ENCODE data around the gene FOXL2. TPM values are rescaled to one million over a fixed set of nuclear protein-coding genes. Genes with fewer than 3 reads are reported as not detected.
A peak's percentile ranks its signal among the peaks of the same experiment; 100 is the strongest.

FOXL2 gene
- total and polyA plus RNA-seq, 2 of the 4 experiments (the other 2 are of a cell fraction), result 0.07 TPM; not detected in 1

DNA sequence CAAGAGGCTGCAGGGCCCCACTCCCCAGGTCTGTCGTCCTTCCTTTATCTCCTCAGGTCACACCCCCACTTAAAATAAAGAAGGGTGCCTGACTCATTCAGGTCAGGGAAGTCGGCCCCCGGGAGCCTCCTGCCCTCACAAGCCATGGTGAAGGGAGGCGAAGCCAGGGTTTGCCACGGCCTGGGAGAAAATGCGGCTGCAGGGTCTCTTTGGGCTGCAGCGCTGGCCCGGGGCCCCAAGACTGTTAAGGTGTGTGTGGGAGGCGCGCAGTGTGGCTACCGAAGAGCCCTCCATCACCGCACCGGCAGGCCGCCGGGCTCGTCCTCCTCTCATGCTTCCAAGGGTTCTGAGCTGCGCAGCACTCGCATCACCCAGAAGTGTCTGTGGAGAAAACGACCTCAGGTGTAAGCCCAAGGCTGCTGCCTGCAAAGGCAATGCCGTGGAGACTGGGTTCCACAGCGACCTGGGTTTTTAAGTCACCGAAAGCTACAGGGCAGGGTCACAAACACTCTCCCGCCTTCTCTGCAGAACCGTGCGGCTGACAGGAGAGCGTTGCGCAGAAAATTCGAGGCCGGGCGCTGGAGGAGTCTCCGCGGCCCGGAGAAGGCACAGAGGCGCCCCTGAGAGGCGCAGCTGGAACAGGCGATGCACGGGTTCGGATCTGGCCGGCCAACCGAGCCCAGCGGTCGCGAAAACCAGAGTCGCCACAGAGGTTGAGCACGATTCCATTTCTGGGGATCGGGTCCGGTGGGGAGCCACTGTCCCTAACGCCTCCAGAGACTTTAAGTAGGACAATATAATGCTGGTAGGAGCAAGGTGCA, 8.7 kb downstream of the FOXL2 start:
- dilution Hi-C loops (cut with HindIII; ENCODE audit: low sequenced_read_pairs, unreplicated experiment), result no loop called here
- Histone ChIP-seq H4K91ac (ENCODE audit: insufficient read depth, low read depth, low read length) (no peak overlapping the region), H3K9me1 (ENCODE audit: insufficient read depth, low read length) (peaks cover 6% of the 10 kb centered on the region; the same call in 1 of the 2 replicates), H2BK20ac (ENCODE audit: low read depth, low read length) (no peak overlapping the region), H3K9ac (ENCODE audit: low read depth, low read length) (no peak overlapping the region), H3K36me3 (ENCODE audit: control insufficient read depth, insufficient read depth, low read length) (no peaks in the 10 kb centered on the region), H3K79me1 (ENCODE audit: low read depth in 1 of 2, low read length in 2 of 2) (no peaks in the 10 kb centered on the region), H3K27ac (ENCODE audit: insufficient read depth, low read length) (no peak overlapping the region), H3K18ac (ENCODE audit: low read depth, low read length) (no peak overlapping the region), H3K27me3 (ENCODE audit: control insufficient read depth, insufficient read depth, low read length) (peaks cover 90% of the 10 kb centered on the region), H4K8ac (ENCODE audit: low read depth in 2 of 2, low read length in 2 of 2) (no peak overlapping the region), H3K9me3 (ENCODE audit: control insufficient read depth, insufficient read depth, low read length) (no peaks in the 10 kb centered on the region), H3K4me2 (ENCODE audit: low read depth, low read length) (no peak overlapping the region), H2BK15ac (ENCODE audit: low read depth, low read length) (no peak overlapping the region), H3K4me1 (ENCODE audit: control insufficient read depth, insufficient read depth, low read length) (peaks cover 4% of the 10 kb centered on the region; the same call in 1 of the 2 replicates), H3K14ac (replicated peaks; ENCODE audit: low read depth, low read length) (no peak overlapping the region), H2AFZ (replicated peaks; ENCODE audit: low read length, poor library complexity) (peak overlapping the region; percentile 40), H3K4ac (ENCODE audit: low read depth, low read length) (no peak overlapping the region), H4K5ac (ENCODE audit: low read depth, low read length) (no peak overlapping the region), H2BK5ac (ENCODE audit: low read depth, low read length, poor library complexity, severe bottlenecking) (no peak overlapping the region), H2AK9ac (replicated peaks; ENCODE audit: low read depth, low read length, poor library complexity) (peak overlapping the region; percentile 20), H3K23ac (ENCODE audit: low read depth, low read length) (no peak overlapping the region), H3K56ac (ENCODE audit: extremely low read depth, insufficient read depth, low read length) (no peak overlapping the region), H2BK120ac (ENCODE audit: low read depth, low read length) (no peak overlapping the region), H4K20me1 (ENCODE audit: insufficient read depth, low read length) (peaks cover 19% of the 10 kb centered on the region), H3K4me3 (ENCODE audit: insufficient read depth, low read depth, low read length) (no peak overlapping the region), H2AK5ac (ENCODE audit: low read depth, low read length) (no peak overlapping the region)
- CTCF ChIA-PET, result interaction anchor here (1.1 kb wide), 1 partner anchor 391 kb away, joined by 3 read pairs; no protein-coding TSS in a partner anchor
- intact Hi-C loops (cut with micrococcal nuclease), result loop anchor here (5.0 kb wide), 1 partner anchor 174 kb away; no protein-coding TSS in a partner anchor
- WGBS, 2 experiments (ENCODE audit: extremely low coverage in 2 of 2, insufficient read length in 1 of 2), result 3% methylated on average over 39 of the region's 48 CpGs; no CpG with 5 or more reads in 1 of the 2 experiments
- no peak for TF ChIP-seq RCOR1 (IDR thresholded peaks at IDR 0.05; ENCODE audit: insufficient replicate concordance, low read length)
- TF ChIP-seq RFX5 (IDR thresholded peaks at IDR 0.05; ENCODE audit: low read depth, low read length), result no peak
- TF ChIP-seq MXI1 (IDR thresholded peaks at IDR 0.05; ENCODE audit: borderline replicate concordance, low read depth, low read length), result no peak
- no peak for TF ChIP-seq BHLHE40 (IDR thresholded peaks at IDR 0.05; ENCODE audit: low read depth, low read length)
- no peak for TF ChIP-seq POLR2A (IDR thresholded peaks at IDR 0.05; ENCODE audit: low read depth, low read length)
- no peak for TF ChIP-seq FOS (IDR thresholded peaks at IDR 0.05; ENCODE audit: low read depth, low read length)
- TF ChIP-seq SMC3 (IDR thresholded peaks at IDR 0.05; ENCODE audit: low read depth, low read length), result no peak
- TF ChIP-seq CEBPB (IDR thresholded peaks at IDR 0.05; ENCODE audit: low read depth, low read length), result no peak
- TF ChIP-seq NFE2L2 (IDR thresholded peaks at IDR 0.05; ENCODE audit: low read depth, low read length), result no peak
- TF ChIP-seq CHD1 (IDR thresholded peaks at IDR 0.05; ENCODE audit: low read depth, low read length), result no peak
- no TSS peak for BruUV-seq (replicated peaks)
- ATAC-seq (ENCODE audit: low read depth) (no peak), DNase-seq (no peak)
- in situ Hi-C loops (cut with MboI; ENCODE audit: low sequenced_read_pairs), result loop anchor here (10.0 kb wide), 1 partner anchor 177 kb away; no protein-coding TSS in a partner anchor
- POLR2A ChIA-PET (ENCODE audit: unreplicated experiment), result no interaction called here
